BE2C (cell line): ENCODE results near the gene R3HDM2.

Experiments used
- DNase-seq: peaks from one replicate; pipeline ENCODE4 v3.0.0-alpha.2; 2020
- H3K27me3 ChIP-seq: fragments of 250-450 bp; sonication (Bioruptor Pico); 2 replicates; pipeline ENCODE4 v1.5.1; 2020; ENCODE audit warnings: mild to moderate bottlenecking
- H3K36me3 ChIP-seq: fragments of 250-450 bp; sonication (Bioruptor Pico); 2 replicates; pipeline ENCODE4 v1.5.1; 2020; ENCODE audit warnings: mild to moderate bottlenecking
- H3K4me1 ChIP-seq: fragments of 250-450 bp; sonication (Bioruptor Pico); 2 replicates; pipeline ENCODE4 v1.5.1; 2020
- H3K4me3 ChIP-seq: 2 replicates; pipeline ENCODE4 v1.5.1; 2011; ENCODE audit warnings: low read depth, low read length
- H3K9me3 ChIP-seq: fragments of 250-450 bp; sonication (Bioruptor Pico); 2 replicates; pipeline ENCODE4 v1.5.1; 2020
- TF ChIP-seq, protein P1 (sequence below): IDR thresholded peaks from 2 replicates; pipeline ENCODE4 v1.5.1; 2012; ENCODE audit warnings: mild to moderate bottlenecking, low read depth, low read length

Gene R3HDM2

DNA sequence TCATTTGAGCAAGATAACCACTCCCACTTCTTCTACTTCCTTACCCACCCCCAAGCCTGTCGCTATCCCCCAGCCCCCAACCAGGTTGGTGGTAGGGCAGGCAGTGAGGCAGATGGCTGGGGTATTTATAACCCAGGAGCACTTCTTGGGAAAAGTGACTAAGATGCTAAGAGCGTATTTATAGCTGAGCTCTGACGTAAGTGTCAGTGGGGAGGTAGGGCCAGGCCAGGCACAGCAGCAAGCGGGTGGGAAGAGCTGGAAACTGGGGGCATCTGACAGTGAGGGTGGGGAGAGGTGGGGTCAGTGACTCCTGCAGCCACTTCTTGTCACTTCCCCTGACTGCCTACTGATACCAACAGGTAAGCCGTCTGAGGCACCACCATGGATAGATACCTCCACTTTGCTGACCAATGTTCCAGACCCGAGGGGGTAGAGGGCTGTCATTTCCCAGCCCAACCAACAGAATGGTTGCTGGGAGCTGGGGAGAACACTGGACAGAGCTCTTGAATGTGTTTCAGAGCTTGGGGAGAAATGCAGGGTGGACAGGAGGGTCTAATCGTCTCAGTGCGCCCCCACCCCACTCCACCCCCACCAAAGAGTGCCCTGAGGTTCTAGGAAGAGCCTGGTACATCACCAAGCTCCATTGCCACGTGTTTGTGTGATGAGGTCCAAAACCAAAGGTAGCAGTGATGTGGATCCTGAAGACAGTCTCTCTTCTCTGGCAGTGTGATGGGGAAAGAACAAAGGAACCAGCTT lies 21.5 kb upstream of the R3HDM2 start:
- no peaks in the 10 kb centered on the region for H3K9me3 ChIP-seq
- no peak for DNase-seq

DNA sequence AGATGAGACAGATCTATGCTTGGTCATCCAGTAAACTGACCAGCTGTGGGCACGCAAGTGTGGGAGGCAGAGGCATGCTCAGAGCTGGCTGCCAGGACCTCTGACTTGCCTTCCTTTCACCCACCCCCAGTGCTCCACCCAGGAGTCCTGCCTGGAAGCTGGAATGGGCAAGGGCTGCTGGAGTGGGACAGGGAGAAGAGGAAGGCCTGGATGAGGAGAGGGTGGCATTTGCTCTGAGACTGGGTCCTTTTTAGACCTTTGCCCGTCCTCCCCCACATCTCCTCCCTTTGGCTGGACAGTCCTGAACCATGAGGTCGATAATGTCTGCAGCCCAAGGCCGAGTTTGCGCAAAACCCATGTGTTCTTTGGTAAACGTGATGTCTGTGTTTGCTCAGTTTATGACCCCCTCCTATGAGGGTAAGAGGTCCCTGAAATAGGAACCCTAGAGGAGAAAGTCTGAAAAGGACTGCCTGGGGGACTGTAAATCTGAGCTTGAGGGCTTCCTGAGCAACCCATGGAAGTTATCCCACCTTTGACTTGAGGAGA lies 20.5 kb upstream of the R3HDM2 start:
- no peaks in the 10 kb centered on the region for H3K9me3 ChIP-seq
- H3K4me3 ChIP-seq = no peak overlapping the region
- TF ChIP-seq, protein P1, sequence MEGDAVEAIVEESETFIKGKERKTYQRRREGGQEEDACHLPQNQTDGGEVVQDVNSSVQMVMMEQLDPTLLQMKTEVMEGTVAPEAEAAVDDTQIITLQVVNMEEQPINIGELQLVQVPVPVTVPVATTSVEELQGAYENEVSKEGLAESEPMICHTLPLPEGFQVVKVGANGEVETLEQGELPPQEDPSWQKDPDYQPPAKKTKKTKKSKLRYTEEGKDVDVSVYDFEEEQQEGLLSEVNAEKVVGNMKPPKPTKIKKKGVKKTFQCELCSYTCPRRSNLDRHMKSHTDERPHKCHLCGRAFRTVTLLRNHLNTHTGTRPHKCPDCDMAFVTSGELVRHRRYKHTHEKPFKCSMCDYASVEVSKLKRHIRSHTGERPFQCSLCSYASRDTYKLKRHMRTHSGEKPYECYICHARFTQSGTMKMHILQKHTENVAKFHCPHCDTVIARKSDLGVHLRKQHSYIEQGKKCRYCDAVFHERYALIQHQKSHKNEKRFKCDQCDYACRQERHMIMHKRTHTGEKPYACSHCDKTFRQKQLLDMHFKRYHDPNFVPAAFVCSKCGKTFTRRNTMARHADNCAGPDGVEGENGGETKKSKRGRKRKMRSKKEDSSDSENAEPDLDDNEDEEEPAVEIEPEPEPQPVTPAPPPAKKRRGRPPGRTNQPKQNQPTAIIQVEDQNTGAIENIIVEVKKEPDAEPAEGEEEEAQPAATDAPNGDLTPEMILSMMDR = no peak
- no peaks in the 10 kb centered on the region for H3K36me3 ChIP-seq
- no peaks in the 10 kb centered on the region for H3K27me3 ChIP-seq
- H3K4me1 ChIP-seq = peaks cover 6% of the 10 kb centered on the region
- DNase-seq = no peak

More for the DNA sequence above, 21.5 kb upstream of the R3HDM2 start:
- H3K27me3 ChIP-seq = no peaks in the 10 kb centered on the region
- H3K4me1 ChIP-seq = peaks cover 6% of the 10 kb centered on the region
- no peaks in the 10 kb centered on the region for H3K36me3 ChIP-seq
- H3K4me3 ChIP-seq = no peak overlapping the region
- TF ChIP-seq, protein P1 = no peak

DNA sequence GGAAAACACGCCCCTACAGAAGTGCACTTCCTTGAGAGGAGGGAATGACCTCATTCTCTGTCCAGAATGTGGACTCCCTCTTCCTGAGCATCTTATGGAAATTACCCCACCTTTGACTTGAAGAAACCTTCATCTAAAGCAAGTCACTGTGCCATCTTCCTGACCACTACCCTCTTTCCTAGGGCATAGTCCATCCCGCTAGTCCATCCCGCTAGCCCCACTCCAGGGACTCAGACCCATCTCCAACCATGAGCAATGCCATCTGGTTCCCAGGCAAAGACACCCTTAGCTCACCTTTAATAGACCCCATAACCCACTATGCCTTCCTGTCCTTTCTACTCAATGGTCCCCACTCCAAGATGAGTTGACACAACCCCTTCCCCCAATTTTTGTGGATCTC lies 19.2 kb upstream of the R3HDM2 start:
- H3K27me3 ChIP-seq = no peaks in the 10 kb centered on the region
- TF ChIP-seq, protein P1 = no peak
- no peak overlapping the region for H3K4me3 ChIP-seq
- peaks cover 6% of the 10 kb centered on the region for H3K4me1 ChIP-seq
- no peaks in the 10 kb centered on the region for H3K9me3 ChIP-seq
- DNase-seq = no peak
- H3K36me3 ChIP-seq = no peaks in the 10 kb centered on the region

DNA sequence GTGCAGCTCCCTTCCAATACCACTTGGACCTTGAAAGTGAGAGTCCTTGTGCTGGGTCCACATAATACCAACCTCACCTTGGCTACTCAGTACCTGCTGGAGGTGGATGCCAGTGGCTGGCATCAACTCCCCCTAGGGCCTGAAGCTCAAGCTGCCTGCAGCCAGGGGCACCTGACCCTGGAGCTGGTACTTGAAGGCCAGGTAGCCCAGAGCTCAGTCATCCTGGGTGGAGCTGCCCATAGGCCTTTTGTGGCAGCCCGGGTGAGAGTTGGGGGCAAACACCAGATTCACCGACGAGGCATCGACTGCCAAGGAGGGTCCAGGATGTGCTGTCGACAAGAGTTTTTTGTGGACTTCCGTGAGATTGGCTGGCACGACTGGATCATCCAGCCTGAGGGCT lies 18.5 kb upstream of the R3HDM2 start:
- H3K4me1 ChIP-seq = 0 out of 2 replicates have a peak, but pooled peaks cover 2% of the 10 kb centered on the region
- DNase-seq = no peak
- no peaks in the 10 kb centered on the region for H3K36me3 ChIP-seq
- H3K27me3 ChIP-seq = no peaks in the 10 kb centered on the region
- no peak overlapping the region for H3K4me3 ChIP-seq
- TF ChIP-seq, protein P1 = no peak
- H3K9me3 ChIP-seq = no peaks in the 10 kb centered on the region

DNA sequence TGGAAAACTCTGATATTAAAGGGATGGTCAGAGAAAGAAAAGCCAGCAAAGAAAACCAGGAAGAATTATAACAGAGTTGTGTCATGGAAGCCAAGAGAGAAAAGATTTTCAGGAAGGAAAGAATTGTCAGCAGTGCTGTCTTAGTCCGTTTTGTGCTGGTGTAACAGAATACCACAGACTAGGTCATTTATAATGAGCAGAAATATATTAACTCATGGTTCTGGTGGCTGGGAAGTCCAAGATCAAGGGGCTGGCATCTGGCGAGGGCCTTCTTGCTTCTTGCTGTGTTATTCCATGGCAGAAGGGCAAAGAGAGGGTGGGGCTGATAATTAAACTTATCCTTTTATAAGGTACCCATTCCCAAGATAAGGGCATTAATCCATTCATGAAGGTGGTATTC lies 17.8 kb upstream of the R3HDM2 start:
- TF ChIP-seq, protein P1 = no peak
- Histone ChIP-seq H3K4me1 (0 out of 2 replicates have a peak, but pooled peaks cover 2% of the 10 kb centered on the region), H3K4me3 (no peak overlapping the region), H3K9me3 (no peaks in the 10 kb centered on the region), H3K36me3 (no peaks in the 10 kb centered on the region), H3K27me3 (no peaks in the 10 kb centered on the region)
- DNase-seq = no peak

DNA sequence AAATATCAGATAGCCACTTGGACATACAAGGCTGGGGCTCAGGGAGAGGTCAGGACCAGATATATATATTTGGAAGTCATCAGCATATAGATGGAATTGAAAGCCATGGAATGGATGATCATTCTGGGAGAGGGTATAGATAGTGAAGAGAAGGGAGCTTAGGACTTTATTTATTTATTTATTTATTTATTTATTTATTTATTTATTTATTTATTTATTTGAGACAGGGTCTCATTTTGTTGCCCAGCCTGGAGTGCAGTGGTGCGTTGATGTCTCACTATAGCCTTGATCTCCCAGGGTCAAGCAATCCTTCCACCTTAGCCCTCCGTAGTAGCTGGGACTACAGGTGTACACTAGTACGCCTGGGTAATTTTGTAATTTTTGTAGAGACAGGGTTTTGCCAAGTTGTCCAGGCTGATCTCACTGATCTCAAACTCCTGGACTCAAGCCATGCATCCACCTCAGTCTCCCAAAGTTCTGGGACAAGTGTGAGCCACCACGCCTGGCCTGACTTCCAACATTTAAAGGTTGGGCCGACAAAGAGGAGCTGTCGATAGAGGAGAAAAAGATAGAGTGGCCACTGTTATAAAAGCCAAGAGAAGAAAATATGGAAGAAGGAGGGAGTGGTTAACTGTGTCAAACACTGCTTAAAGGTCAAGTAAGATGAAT lies 15.6 kb upstream of the R3HDM2 start:
- no peaks in the 10 kb centered on the region for H3K9me3 ChIP-seq
- no peaks in the 10 kb centered on the region for H3K4me1 ChIP-seq
- DNase-seq = no peak
- H3K4me3 ChIP-seq = no peak overlapping the region
- TF ChIP-seq, protein P1 = no peak
- H3K36me3 ChIP-seq = no peaks in the 10 kb centered on the region
- no peaks in the 10 kb centered on the region for H3K27me3 ChIP-seq
